Esophagus muscularis mucosa (tissue), 3 donors: ENCODE data around the gene MPPED1.

Experiments used
- CTCF ChIP-seq, 3 experiments: fragments of 200-600 bp in 2 of 3; fragments of 450-650 bp in 1 of 3; sonication (generic) in 2 of 3; IDR thresholded peaks; one replicate each; pipeline ENCODE4 v1.5.1; 2017 to 2019; ENCODE audit warnings: antibody characterized with exemption in 3 of 3, mild to moderate bottlenecking in 2 of 3, moderate library complexity in 1 of 3
- POLR2AphosphoS5 ChIP-seq, 2 donors: sonication (generic); formaldehyde crosslinking; IDR thresholded peaks; one replicate each; pipeline ENCODE4 v1.6.1; 2017; ENCODE audit warnings: antibody characterized with exemption in 2 of 2

- no peak for TF ChIP-seq CTCF (IDR thresholded peaks at IDR 0.05)
- no peak for TF ChIP-seq POLR2AphosphoS5 (IDR thresholded peaks at IDR 0.05)
These were observed 23.1 kb downstream of the MPPED1 start for GRCh38 chr22:43434928-43435311.
